AG09319 (cell line): ENCODE results near the gene FHDC1.

Experiments used
- DNase-seq: peaks from one replicate; pipeline ENCODE4 v3.0.0-alpha.2; 2010; ENCODE audit warnings: low read depth; ENCODE audit errors: extremely low read depth
- CTCF ChIP-seq: IDR thresholded peaks from 2 replicates; pipeline ENCODE4 v1.5.1; 2011; ENCODE audit warnings: low read depth, mild to moderate bottlenecking, inconsistent platforms, low read length, moderate library complexity

The FHDC1 gene

GRCh38 chr4:152998861-152999260 lies 62.7 kb downstream of the FHDC1 start:
- TF ChIP-seq CTCF, result no peak
- DNase-seq, result no peak

GRCh38 chr4:152999346-153000075 lies 63.4 kb downstream of the FHDC1 start:
- DNase-seq, result no peak
- no peak for TF ChIP-seq CTCF

- no peak for DNase-seq
- TF ChIP-seq CTCF, result no peak
Measured at GRCh38 chr4:153000076-153000420, 63.9 kb downstream of the FHDC1 start.

GRCh38 chr4:153001626-153002025 lies 65.5 kb downstream of the FHDC1 start:
- TF ChIP-seq CTCF, result no peak

GRCh38 chr4:153002110-153002509 lies 66.0 kb downstream of the FHDC1 start:
- no peak for TF ChIP-seq CTCF
- no peak for DNase-seq

More at GRCh38 chr4:153001626-153002025, 65.5 kb downstream of the FHDC1 start:
- no peak for DNase-seq

- no peak for DNase-seq
- TF ChIP-seq CTCF, result no peak
Measured at GRCh38 chr4:153004081-153004850, 68.1 kb downstream of the FHDC1 start.

GRCh38 chr4:153005899-153006381 lies 69.8 kb downstream of the FHDC1 start:
- no peak for DNase-seq
- no peak for TF ChIP-seq CTCF
